OCI-LY7 (cell line): ENCODE measurements around the gene NPDC1.

Source experiments
- CTCF ChIP-seq: fragments of 200-600 bp; sonication (generic); conservative IDR thresholded peaks from 2 replicates; pipeline ENCODE4 v1.5.1; 2014; ENCODE audit warnings: mild to moderate bottlenecking, antibody characterized with exemption, low read length, moderate library complexity, mixed read lengths
- EZH2phosphoT487 ChIP-seq: fragments of 200-600 bp; sonication (generic); IDR thresholded peaks from 2 replicates; pipeline ENCODE4 v1.6.1; 2018; ENCODE audit warnings: low read depth, borderline replicate concordance, mild to moderate bottlenecking, mixed run types, antibody characterized with exemption, low read length, moderate library complexity, mixed read lengths

GRCh38 chr9:137034039-137034708 lies 11.8 kb downstream of the NPDC1 start:
- no peak for TF ChIP-seq CTCF
- no peak for TF ChIP-seq EZH2phosphoT487
